Measurements from ENCODE around the gene BCLAF1.
A peak's percentile ranks its signal among the peaks of the same experiment; 100 is the strongest.
"Not testable (repeated sequence)": the region's sequence is repeated elsewhere in the genome, so short reads cannot be mapped to it uniquely, and the experiment has no call there.

Gene BCLAF1

DNA sequence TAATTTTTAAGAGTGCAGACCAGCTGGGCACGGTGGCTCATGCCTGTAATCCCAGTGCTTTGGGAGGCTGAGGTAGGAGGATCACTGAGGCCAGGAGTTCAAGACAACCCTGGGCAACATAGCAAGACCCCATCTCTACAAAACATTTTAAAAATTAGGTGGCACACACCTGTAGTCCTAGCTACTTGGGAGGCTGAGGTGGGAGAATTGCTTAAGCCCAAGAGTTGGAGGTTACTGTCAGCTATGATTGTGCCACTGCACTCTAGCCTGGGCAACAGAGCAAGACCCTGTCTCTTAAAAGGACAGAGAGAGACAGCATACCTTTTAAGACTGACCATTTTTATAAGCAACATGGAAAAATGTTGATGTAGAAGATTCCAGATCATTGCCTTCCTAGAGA, 18.8 kb upstream of the BCLAF1 start:
- not testable (repeated sequence) for DNase-seq

DNA sequence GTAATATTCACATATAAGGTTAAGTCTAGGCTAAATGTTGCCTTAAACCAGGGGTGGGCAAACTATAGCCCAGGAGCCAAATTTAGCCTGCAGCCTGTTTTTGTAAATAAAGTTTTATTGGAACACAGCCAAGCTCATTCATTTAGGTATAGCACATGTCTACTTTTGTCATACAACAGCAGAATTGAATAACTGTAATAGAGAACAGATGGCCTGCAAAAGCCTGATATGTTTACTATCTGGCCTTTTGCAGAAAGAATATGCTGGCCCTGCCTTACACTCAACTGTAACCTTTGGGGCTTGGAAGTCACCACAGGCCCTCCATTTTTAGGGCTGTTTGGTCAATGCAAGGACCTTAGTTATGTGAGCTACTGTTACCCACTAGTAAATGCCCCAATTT, 17.7 kb upstream of the BCLAF1 start:
- no peak for DNase-seq

DNA sequence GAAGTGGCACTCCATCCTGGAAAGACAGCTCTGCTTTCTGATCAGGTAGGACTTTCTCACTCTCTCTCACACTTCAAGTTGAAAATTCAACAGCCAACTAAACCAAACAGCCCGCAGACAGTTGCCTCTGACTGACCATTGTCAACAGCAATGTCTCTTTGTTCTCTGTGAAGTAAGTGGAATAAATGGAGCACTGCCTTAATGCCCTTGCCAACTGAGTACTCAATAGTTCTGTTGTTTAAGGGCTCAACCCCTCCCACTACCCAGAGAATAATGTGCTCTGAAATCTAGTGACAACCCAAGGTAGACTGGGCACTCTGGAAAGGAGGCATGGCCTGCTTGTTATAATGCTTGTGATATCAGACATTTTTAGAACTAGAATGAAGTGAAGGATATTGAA, 16.8 kb upstream of the BCLAF1 start:
- no peak for DNase-seq

DNA sequence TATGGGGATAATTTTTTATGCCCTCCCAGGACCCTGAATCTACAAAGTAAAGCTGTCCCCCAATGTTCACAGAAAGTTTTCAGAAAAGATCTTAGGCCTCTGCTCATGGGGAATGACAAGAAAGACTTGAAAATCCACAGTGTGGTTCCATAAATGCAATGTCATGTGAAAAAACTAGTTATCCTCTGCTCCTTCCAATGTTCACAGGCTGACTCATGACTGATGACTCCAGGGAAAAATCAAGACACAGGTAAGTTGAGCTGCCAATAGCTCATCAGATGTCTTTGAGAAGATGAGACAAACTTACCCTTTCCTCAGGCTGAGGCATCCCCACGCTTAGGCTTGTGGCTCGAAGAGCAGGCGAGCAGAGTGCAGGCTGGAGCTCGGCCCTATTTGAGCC, 14.8 kb upstream of the BCLAF1 start:
- DNase-seq: no peak

DNA sequence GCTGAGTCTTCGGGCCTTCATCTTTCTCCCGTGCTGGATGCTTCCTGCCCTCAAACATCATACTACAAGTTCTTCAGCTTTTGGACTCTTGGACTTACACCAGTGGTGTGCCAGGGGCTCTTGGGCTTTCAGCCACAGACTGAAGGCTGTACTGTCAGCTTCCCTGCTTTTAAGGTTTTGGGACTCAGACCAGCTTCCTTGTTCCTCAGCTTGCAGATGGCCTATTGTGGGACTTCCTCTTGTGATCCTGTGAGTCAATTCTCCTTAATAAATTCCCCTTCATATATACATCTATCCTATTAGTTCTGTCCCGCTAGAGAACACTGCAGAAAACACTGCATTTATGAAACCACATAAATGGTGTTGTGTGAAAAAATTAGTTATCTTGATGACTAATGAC, 13.9 kb upstream of the BCLAF1 start:
- no peak for DNase-seq

DNA sequence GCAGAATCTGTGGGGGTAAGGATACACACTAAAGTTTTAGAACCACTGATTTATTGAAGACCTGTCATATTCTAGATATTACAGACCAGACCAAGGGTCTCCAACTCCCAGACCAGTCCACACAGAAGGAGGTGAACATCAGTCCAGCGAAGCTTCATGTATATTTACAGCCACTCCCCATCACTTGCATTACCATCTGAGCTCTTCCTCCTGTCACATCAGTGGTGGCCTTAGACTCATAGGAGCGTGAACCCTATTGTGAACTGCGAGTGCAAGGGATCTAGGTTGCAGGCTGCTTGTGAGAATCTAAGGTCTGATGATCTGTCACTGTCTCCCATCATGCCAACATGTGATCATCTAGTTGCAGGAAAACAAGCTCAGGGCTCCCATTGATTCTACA, 5.0 kb upstream of the BCLAF1 start:
- DNase-seq: no peak

DNA sequence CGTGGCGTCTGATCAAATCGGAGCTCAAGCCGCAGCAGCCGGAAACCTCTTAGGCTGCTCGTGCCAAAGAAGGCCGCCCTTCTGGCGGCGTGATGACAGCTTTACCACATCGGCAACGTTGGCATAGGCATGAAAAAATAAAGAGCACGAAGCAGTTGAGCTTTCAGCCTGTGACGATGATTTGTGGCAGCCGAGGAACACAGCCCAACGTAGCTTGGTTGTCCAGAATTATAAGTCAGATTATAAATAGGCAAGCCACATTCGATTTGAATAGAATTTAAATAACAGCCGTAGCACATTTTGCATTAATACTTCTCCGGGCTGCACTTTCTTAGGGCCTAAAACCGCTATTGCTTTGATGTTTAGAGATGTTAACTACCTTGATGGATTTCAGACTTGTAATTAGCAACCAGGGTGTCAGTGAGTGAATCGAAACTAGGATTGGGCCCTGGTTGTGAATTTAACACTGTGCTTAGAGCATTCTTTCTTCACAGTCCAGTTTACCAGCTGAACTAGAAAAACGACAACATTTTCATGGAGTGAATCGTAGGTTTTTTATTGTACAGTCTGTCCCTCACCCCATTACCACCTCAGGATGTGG, 864 bp upstream of the BCLAF1 start:
- DNase-seq: peak; percentile 84

DNA sequence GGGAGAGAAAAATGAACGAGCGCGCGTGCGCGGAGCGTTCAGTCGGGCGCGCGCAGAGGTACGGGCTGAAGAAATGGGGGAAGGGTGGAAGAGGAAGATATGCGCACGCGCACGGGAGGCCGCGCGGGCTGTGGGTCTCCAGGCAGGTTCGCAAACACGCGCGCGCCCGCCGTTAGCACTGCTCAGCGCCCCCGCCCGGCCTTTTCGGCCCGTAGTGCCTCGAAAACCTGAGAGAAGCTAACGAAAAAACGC, 393 bp downstream of the BCLAF1 start:
- peak; percentile 77 for DNase-seq

DNA sequence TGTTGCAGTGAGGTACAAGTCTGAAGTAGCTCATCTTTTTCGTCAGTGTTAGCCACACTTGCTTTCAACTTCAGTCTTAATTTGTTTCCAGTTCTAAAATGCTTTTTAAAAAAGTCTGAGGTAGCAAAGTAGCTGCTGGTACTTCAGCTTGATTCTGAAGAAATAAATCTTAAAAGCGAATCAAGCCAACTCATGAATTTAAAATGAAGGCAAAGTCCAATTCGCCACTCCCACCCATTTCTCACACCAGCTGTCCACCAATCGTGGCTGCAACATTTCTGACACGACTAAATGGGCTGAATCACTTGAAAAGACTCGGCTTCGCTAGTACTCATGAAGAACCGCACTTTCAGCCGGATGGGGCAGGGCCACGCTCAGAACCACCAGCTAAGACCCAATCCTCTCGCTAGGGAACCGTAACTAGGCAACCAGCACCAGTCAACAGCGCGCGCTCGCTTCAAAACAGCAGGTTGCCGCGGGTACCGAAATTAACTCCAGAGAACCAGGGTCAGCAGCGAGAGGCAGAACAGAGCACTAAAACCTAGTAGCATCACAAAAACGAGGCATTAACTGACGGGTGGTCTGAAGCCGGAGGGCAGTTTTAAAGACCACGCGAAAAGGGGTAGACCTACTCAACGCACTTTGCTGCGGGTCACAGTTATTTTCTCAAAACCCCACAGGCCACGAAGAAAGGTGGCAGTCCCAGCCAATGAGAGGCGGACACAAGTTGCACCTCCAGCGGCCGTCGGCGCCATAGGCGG, 900 bp downstream of the BCLAF1 start:
- peak; percentile 73 for DNase-seq

DNA sequence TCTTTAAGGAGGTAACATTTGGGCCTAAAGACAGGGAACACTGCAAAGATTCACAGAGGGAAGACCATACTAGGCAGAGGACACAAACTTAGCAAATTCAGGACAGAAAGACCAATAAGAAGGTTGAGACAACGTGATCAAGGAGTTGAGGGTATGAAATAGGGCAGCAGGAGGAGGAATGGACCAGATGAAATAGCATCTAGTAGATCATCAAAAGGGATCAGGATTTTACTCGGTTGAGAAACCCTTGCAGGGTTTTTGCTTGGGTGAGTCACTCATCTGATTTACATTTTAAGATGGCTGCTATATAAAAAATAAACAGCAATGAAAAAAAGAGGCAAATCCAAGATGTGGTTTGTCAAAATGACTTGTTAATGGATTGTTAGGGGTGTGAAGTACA, 4.7 kb downstream of the BCLAF1 start:
- no peak for DNase-seq

DNA sequence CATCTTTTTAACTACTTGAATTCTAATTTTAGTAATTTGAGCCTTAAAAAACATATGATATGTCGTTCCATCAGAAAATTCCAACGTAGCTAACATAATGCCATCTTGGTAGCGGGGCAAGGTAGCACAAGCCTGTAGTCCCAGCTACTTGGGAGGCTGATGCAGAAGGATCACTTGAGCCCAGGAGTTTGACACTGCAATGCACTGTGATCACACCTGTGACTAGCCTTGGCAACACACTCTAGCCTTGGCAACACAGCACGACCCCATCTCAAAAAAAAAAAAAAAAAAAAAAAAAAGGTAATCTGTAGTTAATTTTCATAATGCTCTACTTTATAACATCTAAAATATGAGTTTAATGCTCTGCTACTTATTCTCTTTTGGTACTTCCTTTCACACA, 6.7 kb downstream of the BCLAF1 start:
- DNase-seq: no peak

DNA sequence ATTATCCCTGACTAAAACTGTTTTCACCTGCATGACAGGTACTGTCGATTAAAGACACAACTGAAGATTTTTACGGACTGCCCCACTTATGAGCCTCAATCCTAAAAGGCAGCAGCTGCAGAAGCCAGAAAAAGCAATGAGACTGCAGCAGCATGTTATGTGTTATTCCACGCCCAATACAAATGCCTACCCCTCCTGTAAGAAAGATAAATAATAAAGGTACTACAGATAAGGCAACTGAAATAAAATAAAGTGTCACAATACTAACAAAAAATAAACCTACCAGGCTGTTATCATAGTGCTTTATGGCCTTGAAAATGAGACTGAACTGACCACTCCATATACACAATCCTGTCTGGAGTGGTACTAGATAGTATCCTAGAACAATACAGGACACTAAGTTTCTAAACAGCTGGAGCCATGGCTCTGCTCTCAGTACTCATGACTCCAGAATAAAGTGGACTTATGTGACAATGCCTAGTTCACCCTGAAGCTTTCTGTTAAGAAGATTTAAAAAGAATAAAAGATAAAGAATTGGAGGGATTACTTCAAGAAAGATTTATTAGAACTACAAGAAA, 9.5 kb downstream of the BCLAF1 start:
- no peak for DNase-seq

DNA sequence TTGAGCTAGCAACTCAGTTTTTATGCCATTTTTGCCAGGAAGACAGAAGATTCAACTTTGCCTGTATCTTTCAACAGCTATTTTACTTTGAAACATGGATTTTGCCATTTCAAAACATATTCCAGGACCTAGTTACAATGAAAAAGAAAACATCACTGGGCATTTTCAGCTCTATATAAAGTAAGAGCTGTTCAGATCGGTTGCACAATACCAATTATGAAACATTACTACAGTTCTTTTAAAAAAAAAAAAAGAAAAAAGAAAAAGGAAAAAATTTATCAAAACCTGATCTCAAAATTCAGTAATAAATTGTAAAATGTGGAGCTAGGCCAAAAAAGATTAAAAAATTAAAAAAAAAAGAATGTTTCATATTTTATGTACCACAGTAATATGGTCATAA, 15.6 kb downstream of the BCLAF1 start:
- DNase-seq: no peak

DNA sequence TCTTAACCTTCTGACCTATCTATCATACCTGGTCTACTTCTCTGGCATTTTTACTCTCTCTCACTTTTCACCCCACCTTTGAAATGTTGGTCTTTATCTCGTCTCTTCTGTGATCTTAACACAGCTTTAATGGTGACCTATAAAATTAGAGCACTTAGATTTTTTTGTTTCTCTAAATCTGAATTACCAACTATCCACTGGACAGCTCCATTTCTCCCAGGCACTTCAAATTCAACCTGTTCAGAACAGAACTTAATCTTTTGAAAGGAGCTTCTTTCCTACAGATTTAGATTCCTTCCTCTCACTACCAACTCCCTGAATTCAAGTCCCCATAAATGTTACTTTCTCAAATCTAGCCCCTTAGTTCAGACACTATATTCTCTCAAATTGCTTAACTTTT, 24.5 kb downstream of the BCLAF1 start:
- DNase-seq: no peak

DNA sequence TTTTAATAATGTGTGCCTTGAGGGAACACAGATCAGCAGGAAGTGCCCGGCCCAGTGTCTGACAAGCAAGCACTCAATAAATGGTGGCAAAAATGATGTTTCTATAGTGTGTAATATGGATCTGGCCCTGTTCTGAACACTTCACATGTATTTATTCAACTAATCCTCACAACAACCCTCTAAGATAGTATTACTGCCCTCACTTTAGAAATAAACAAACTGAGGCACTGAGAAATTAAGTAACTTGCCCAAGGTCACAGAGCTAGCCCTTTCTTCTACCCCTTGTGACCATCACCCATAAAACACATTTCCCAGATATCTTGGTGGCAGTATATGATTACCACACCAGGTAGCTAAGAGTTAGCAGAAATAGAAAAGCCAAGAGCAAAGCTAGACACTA, 26.7 kb downstream of the BCLAF1 start:
- no peak for DNase-seq

DNA sequence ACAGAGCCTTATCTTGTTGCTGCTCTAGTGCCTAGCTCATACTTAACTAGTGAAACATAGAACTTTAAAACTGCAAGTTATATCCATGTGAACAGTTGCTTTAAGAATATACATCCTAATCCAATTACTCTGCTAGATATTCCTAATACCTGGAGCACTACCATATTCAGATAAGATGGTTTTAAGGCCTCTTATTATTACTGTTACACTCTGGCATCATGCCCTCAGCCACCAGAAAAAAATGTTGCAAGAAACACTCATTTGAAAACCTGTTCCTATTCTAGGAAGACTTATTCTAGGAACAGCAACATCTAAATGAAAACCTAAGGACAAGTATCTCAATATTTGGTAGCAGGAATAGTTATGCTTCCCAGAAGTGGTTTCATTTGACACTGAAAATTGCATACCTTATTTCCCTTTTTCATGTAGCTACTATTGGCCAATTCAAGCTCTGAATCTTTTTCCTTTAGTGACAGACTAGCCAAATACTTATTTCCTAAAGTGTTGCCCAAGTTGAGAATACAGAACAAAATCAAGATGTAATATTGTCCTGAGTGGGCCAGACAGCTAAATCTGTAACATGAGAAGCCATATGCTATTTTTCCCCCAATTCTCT, 34.7 kb downstream of the BCLAF1 start:
- no peak for DNase-seq

DNA sequence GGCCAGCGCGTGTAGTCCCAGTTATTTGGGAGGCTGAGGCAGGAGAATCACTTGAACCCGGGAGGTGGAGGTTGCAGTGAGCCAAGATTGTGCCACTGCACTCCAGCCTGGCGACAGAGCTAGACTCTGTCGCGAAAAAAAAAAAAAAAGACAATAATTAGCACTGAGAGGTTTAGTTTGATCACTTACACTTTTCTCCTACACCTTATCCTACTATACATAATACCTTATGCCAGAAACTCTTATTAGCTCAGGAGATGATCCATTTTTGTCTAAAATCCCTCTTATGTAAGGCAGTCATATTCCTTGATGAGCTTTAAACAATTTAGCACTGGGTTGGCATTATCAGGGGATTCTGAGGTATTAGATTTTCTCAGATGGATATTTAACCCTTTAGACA, 35.9 kb downstream of the BCLAF1 start:
- DNase-seq: no peak

DNA sequence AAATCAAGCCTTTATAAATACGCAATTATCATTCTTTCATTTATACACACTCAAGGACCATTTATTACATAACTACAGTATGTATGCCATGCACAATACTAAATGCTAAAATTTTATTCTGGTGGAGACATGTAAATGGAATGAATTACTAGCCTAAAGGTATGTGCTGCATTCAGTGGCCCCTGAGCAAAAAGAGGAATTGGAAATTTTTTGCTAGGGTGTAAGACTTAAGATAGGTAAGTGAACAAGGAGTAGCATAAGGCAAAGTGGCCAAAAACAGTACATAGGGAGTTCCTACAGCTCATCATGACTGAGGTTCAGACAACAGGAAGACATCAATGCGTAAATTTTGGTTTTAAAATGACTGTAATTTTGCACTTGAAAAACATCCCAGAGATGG, 37.2 kb downstream of the BCLAF1 start:
- DNase-seq: no peak

DNA sequence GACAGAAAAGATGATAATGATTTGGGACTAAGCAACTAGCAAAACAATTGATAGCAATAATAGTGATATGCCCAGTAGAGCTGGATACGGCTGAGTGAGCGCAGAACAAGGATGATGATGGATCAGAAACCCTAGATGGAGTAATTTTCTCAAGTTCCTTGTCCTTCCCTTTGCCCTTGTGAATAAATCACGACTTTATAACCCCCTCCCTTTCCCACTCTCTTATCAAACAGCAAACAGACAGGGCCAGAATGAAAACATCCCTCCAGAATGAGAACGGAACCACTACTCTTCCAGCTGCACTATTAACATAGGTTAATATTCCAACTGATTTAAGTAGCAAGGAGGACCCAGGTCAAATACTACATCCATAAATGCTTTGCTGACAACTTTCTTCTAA, 38.3 kb downstream of the BCLAF1 start:
- DNase-seq: no peak

DNA sequence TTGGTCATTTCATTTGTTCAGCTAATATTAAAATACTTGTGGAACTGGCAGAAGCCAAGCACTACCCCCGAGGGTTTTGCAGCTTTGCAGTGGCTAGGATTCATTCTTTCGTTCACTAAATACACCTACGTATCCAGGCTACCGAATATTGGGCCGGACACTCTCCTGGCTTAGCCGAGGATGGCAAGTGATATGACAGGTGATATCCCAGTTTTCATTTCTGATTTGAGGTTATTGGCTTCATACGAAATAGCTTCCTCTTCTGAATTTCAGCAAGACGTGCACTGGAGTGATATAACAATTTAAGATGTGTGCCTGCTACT, 39.0 kb downstream of the BCLAF1 start:
- no peak for DNase-seq

DNA sequence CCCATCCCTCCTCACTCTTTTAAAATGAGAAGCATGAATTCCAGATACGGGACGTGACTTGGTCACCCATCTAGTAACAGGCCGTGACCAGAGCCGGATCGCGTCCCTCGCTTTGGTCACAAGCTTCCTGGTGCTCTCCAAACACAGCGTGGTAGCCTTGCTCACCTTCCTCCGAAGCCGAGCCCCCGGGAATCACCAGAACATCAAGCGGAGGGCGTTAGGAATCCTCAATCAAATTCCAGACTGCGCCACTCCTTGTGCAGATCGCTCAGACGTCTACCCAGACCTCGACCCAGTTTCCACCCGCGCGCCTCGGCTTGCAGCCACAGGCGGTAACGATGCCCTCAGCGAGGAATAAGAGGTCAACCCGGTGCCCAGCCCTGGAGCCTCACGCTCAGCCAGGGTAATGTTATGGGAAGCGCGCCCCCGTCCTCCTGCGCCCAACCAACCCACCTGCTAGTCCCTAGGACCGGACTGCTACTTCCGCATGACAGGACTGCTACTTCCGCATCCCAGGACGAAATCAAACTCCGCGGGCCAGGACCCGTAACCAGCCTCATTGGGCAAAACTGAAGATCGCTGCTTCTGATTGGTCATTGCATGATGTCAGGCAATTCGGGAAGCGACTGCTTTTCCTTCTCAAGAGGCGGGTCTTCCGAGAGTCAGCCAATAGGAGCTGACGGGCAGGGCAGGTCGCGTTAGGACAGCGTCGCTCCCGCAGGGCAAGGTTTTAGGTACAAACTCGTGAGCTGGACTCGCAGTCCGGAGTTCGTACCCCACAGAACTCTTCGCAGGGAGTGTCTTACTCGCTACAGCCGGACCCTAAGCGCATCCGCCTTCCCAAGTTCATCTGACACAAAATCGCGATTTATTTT, 39.6 kb downstream of the BCLAF1 start, which contains the start of gene MTFR2:
Gene MTFR2, minus strand, starts transcription at position 501 of the 875 bp plus-strand sequence. CDS start 1,212 bp downstream, outside the sequence.
- peak; percentile 97 for DNase-seq

DNA sequence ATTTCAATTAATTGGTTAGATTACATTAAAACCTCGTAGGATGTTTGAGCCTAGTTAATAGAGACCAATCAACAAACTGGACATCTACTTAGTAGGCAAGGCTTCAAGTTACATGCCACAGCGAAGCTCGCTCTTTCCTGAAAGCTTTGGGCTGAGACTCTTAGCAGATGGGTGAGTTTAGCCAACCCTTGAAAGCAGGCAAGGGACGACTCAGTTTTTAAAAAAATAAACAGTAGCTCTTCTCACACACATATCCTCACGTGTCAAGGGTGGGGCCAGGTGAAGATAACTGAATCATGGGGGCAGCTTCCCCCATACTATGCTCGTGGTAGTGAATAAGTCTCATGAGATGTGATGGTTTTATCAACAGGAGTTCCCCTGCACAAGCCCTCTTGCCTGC, 40.3 kb downstream of the BCLAF1 start:
- no peak for DNase-seq

DNA sequence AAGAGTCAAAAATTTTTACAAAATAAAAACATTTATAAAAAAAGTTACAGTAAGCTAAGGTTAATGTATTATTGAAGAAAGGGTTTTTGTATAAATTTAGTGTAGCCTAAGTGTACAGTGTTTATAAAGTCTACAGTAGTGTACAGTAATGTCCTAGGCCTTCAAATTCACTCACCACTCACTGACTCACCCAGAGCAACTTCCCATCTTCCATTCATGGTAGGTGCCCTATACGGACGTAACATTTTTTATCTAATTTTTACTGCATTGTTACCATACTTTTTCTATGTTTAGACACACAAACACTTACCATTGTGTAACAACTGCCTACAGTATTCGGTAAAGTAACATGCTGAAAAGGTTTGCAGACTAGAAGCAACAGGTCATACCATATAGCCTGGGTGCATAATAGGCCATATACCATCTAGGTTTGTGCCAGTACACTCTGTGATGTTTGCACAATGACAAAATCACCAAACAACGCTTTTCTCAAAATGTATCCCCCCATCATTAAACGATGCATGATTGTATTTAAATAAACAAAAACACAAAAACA, 45.5 kb downstream of the BCLAF1 start:
- DNase-seq: no peak
